Activated CD8-positive, alpha-beta T cell treated with anti-CD3 and anti-CD28 coated beads, Interleukin-2, amount 10 ng/mL, durations not matched to agents 7 days and 5 days (primary cell): ENCODE results near the gene PHC2. TPM values are rescaled to one million over a fixed set of nuclear protein-coding genes. Genes with fewer than 3 reads are reported as not detected.

ENCODE experiments used
- ATAC-seq: fragments of 150-1000 bp; cut with Tn5 transposase; one replicate; pipeline ENCODE4 v1.10.0; 2021; ENCODE audit warnings: moderate library complexity
- CTCF ChIA-PET: fragments of 350-600 bp; sonication (Branson Sonifier 250); formaldehyde crosslinking; loops from one replicate; lab custom pipeline; 2021; ENCODE audit warnings: antibody characterized with exemption; lab: Charles Lee
- POLR2A ChIA-PET: fragments of 350-600 bp; sonication (Branson Sonifier 250); formaldehyde crosslinking; loops from one replicate; lab custom pipeline; 2021; ENCODE audit warnings: antibody characterized with exemption; lab: Charles Lee
- DNase-seq: peaks from one replicate; pipeline ENCODE4 v3.0.0-alpha.2; 2020
- H3K27ac Mint-ChIP-seq: one replicate; pipeline ENCODE4 v1.8.0; 2021; ENCODE audit warnings: mild to moderate bottlenecking, mixed read lengths
- H3K27me3 Mint-ChIP-seq: one replicate; pipeline ENCODE4 v1.8.0; 2021; ENCODE audit warnings: low read depth, mixed read lengths
- H3K36me3 Mint-ChIP-seq: one replicate; pipeline ENCODE4 v1.8.0; 2021; ENCODE audit warnings: low read depth, mixed read lengths
- H3K4me1 Mint-ChIP-seq: one replicate; pipeline ENCODE4 v1.8.0; 2021; ENCODE audit warnings: low read depth, mixed read lengths
- H3K4me3 Mint-ChIP-seq: one replicate; pipeline ENCODE4 v1.8.0; 2021; ENCODE audit warnings: mild to moderate bottlenecking, mixed read lengths
- H3K9me3 Mint-ChIP-seq: one replicate; pipeline ENCODE4 v1.8.0; 2022; ENCODE audit warnings: mixed read lengths; ENCODE audit not compliant: insufficient read depth
- total RNA-seq, 2 experiments: library from RNA; stranded (reverse); gene quantifications; one replicate each; pipeline ENCODE4 v1.2.3, GENCODE V29; 2021

Gene PHC2
- total RNA-seq, 2 experiments from 2014 or later, result 40.3 to 42.2 TPM

- ATAC-seq (no peak), DNase-seq (no peak)
- POLR2A ChIA-PET, result no interaction called here
- CTCF ChIA-PET, result interaction anchor here (2.3 kb wide), 1 partner anchor 27 kb away, joined by 6 read pairs; no protein-coding TSS in a partner anchor
- H3K27me3 Mint-ChIP-seq, result peaks cover 6% of the 10 kb centered on the region
- peaks cover 30% of the 10 kb centered on the region for H3K36me3 Mint-ChIP-seq
- H3K4me1 Mint-ChIP-seq, result peaks cover 4% of the 10 kb centered on the region
- H3K9me3 Mint-ChIP-seq, result no peaks in the 10 kb centered on the region
- no peak overlapping the region for H3K27ac Mint-ChIP-seq
- no peak overlapping the region for H3K4me3 Mint-ChIP-seq
These were observed 107.9 kb downstream of the PHC2 start for GRCh38 chr1:33322870-33323585.

- H3K27me3 Mint-ChIP-seq, result peaks cover 7% of the 10 kb centered on the region
- DNase-seq, result no peak
- ChIA-PET CTCF (no interaction called here), POLR2A (no interaction called here)
- no peak overlapping the region for H3K4me3 Mint-ChIP-seq
- no peaks in the 10 kb centered on the region for H3K4me1 Mint-ChIP-seq
- no peak overlapping the region for H3K27ac Mint-ChIP-seq
- ATAC-seq, result no peak
- H3K36me3 Mint-ChIP-seq, result peaks cover 23% of the 10 kb centered on the region
- H3K9me3 Mint-ChIP-seq, result no peaks in the 10 kb centered on the region
These were observed 108.8 kb downstream of the PHC2 start for GRCh38 chr1:33322109-33322508.

GRCh38 chr1:33321178-33321577 is 109.7 kb downstream of the PHC2 start:
- H3K9me3 Mint-ChIP-seq, result no peaks in the 10 kb centered on the region
- peaks cover 20% of the 10 kb centered on the region for H3K36me3 Mint-ChIP-seq
- peaks cover 14% of the 10 kb centered on the region for H3K27me3 Mint-ChIP-seq

GRCh38 chr1:33320619-33321165 is 110.2 kb downstream of the PHC2 start, which contains the start of gene A3GALT2:
TSS of gene A3GALT2 (minus strand) at chr1:33321098. CDS start at chr1:33321098, 0 bp downstream.
- Mint-ChIP-seq H3K27me3 (peaks cover 18% of the 10 kb centered on the region), H3K27ac (no peak within 1 kb of the TSS), H3K36me3 (peaks cover 15% of the 10 kb centered on the region), H3K4me1 (no peaks in the 10 kb centered on the region), H3K9me3 (no peaks in the 10 kb centered on the region), H3K4me3 (no peak within 1 kb of the TSS)
- no peak for ATAC-seq
- no peak for DNase-seq
- ChIA-PET POLR2A (interaction anchor here (0.6 to 1.2 kb wide), 3 partner anchors 8 to 28 kb away, joined by 3 to 4 read pairs (median 3); no protein-coding TSS in a partner anchor), CTCF (interaction anchor here (1.6 kb wide), 1 partner anchor 25 kb away, joined by 9 read pairs; no protein-coding TSS in a partner anchor)

More at GRCh38 chr1:33321178-33321577, 109.7 kb downstream of the PHC2 start:
- ChIA-PET CTCF (interaction anchor here (1.6 kb wide), 1 partner anchor 25 kb away, joined by 9 read pairs; no protein-coding TSS in a partner anchor), POLR2A (interaction anchor here (0.6 to 1.2 kb wide), 3 partner anchors 9 to 27 kb away, joined by 3 to 4 read pairs (median 3); no protein-coding TSS in a partner anchor)
- Mint-ChIP-seq H3K27ac (no peak overlapping the region), H3K4me1 (no peaks in the 10 kb centered on the region), H3K4me3 (no peak overlapping the region)
- DNase-seq (no peak), ATAC-seq (no peak)

- no peak for DNase-seq
- Mint-ChIP-seq H3K4me1 (no peaks in the 10 kb centered on the region), H3K36me3 (peaks cover 11% of the 10 kb centered on the region), H3K27ac (no peak overlapping the region), H3K9me3 (no peaks in the 10 kb centered on the region), H3K27me3 (peaks cover 21% of the 10 kb centered on the region), H3K4me3 (no peak overlapping the region)
- no peak for ATAC-seq
- POLR2A ChIA-PET, result interaction anchor here (1.2 kb wide), 1 partner anchor 7 kb away, joined by 3 read pairs; no protein-coding TSS in a partner anchor
- CTCF ChIA-PET, result interaction anchor here (0.6 to 1.6 kb wide), 3 partner anchors 22 to 470 kb away, joined by 3 to 9 read pairs (median 4); no protein-coding TSS in a partner anchor
These were observed 110.8 kb downstream of the PHC2 start for GRCh38 chr1:33319949-33320618.

- Mint-ChIP-seq H3K27me3 (peaks cover 21% of the 10 kb centered on the region), H3K36me3 (peaks cover 6% of the 10 kb centered on the region), H3K4me3 (no peak overlapping the region), H3K9me3 (no peaks in the 10 kb centered on the region), H3K4me1 (no peaks in the 10 kb centered on the region), H3K27ac (no peak overlapping the region)
- CTCF ChIA-PET, result interaction anchor here (0.6 to 0.9 kb wide), 2 partner anchors 21 to 469 kb away, joined by 3 to 4 read pairs; no protein-coding TSS in a partner anchor
- ATAC-seq (no peak), DNase-seq (no peak)
- POLR2A ChIA-PET, result no interaction called here
These were observed 111.5 kb downstream of the PHC2 start for GRCh38 chr1:33319186-33319948.

GRCh38 chr1:33317946-33318345 is 112.9 kb downstream of the PHC2 start:
- Mint-ChIP-seq H3K4me1 (no peaks in the 10 kb centered on the region), H3K36me3 (peaks cover 2% of the 10 kb centered on the region), H3K27me3 (peaks cover 21% of the 10 kb centered on the region), H3K9me3 (no peaks in the 10 kb centered on the region), H3K4me3 (no peak overlapping the region), H3K27ac (no peak overlapping the region)
- DNase-seq (no peak), ATAC-seq (no peak)
- ChIA-PET CTCF (no interaction called here), POLR2A (no interaction called here)

- peaks cover 21% of the 10 kb centered on the region for H3K27me3 Mint-ChIP-seq
- H3K27ac Mint-ChIP-seq, result no peak overlapping the region
- DNase-seq, result no peak
- H3K36me3 Mint-ChIP-seq, result peaks cover 2% of the 10 kb centered on the region
- ChIA-PET POLR2A (no interaction called here), CTCF (interaction anchor here (1.5 kb wide), 1 partner anchor 18 kb away, joined by 4 read pairs; no protein-coding TSS in a partner anchor)
- no peaks in the 10 kb centered on the region for H3K9me3 Mint-ChIP-seq
- no peak for ATAC-seq
- no peak overlapping the region for H3K4me3 Mint-ChIP-seq
- H3K4me1 Mint-ChIP-seq, result no peaks in the 10 kb centered on the region
These were observed 113.5 kb downstream of the PHC2 start for GRCh38 chr1:33317354-33317753.

- Mint-ChIP-seq H3K27ac (no peak overlapping the region), H3K4me1 (no peaks in the 10 kb centered on the region), H3K27me3 (peaks cover 23% of the 10 kb centered on the region), H3K9me3 (no peaks in the 10 kb centered on the region), H3K36me3 (no peaks in the 10 kb centered on the region), H3K4me3 (no peak overlapping the region)
- POLR2A ChIA-PET, result no interaction called here
- CTCF ChIA-PET, result interaction anchor here (1.5 kb wide), 1 partner anchor 18 kb away, joined by 4 read pairs; no protein-coding TSS in a partner anchor
- DNase-seq, result no peak
- no peak for ATAC-seq
These were observed 114.3 kb downstream of the PHC2 start for GRCh38 chr1:33316601-33317000.

- Mint-ChIP-seq H3K9me3 (no peaks in the 10 kb centered on the region), H3K27ac (no peak overlapping the region), H3K4me1 (no peaks in the 10 kb centered on the region), H3K4me3 (no peak overlapping the region), H3K27me3 (peaks cover 23% of the 10 kb centered on the region), H3K36me3 (no peaks in the 10 kb centered on the region)
- POLR2A ChIA-PET, result no interaction called here
- CTCF ChIA-PET, result interaction anchor here (4.8 kb wide), 1 partner anchor 18 kb away, joined by 24 read pairs; no protein-coding TSS in a partner anchor
- DNase-seq (no peak), ATAC-seq (no peak)
These were observed 116.5 kb downstream of the PHC2 start for GRCh38 chr1:33314416-33314815.

- ATAC-seq (no peak), DNase-seq (no peak)
- no peak overlapping the region for H3K4me3 Mint-ChIP-seq
- no peaks in the 10 kb centered on the region for H3K9me3 Mint-ChIP-seq
- no peak overlapping the region for H3K27ac Mint-ChIP-seq
- POLR2A ChIA-PET, result interaction anchor here (0.7 kb wide), 1 partner anchor 9 kb away, joined by 3 read pairs; the partner anchor contains the start of gene A3GALT2
- H3K27me3 Mint-ChIP-seq, result peaks cover 17% of the 10 kb centered on the region
- peaks cover 2% of the 10 kb centered on the region for H3K4me1 Mint-ChIP-seq
- CTCF ChIA-PET, result interaction anchor here (2.2 to 4.8 kb wide), 2 partner anchors 14 to 16 kb away, joined by 7 to 24 read pairs; no protein-coding TSS in a partner anchor
- no peaks in the 10 kb centered on the region for H3K36me3 Mint-ChIP-seq
These were observed 118.5 kb downstream of the PHC2 start for GRCh38 chr1:33312413-33312749.
